Nephron progenitor cell (in vitro differentiated cells): ENCODE data around the gene OSBPL5.

Source experiments
- DNase-seq: peaks from one replicate; pipeline ENCODE4 v3.0.0; 2021
- H3K27ac Mint-ChIP-seq: 2 replicates; pipeline ENCODE4 v1.8.0; 2021; ENCODE audit warnings: mild to moderate bottlenecking, moderate library complexity, mixed read lengths
- H3K27me3 Mint-ChIP-seq: 2 replicates; pipeline ENCODE4 v1.8.0; 2021; ENCODE audit warnings: mild to moderate bottlenecking, low read depth, mixed read lengths; ENCODE audit not compliant: poor library complexity
- H3K36me3 Mint-ChIP-seq: 2 replicates; pipeline ENCODE4 v1.8.0; 2021; ENCODE audit warnings: low read depth, mixed read lengths
- H3K4me1 Mint-ChIP-seq: 2 replicates; pipeline ENCODE4 v1.8.0; 2021; ENCODE audit warnings: mixed read lengths
- H3K4me3 Mint-ChIP-seq: 2 replicates; pipeline ENCODE4 v1.8.0; 2021; ENCODE audit warnings: mild to moderate bottlenecking, moderate library complexity, mixed read lengths
- H3K9me3 Mint-ChIP-seq: 2 replicates; pipeline ENCODE4 v1.8.0; 2021; ENCODE audit warnings: mild to moderate bottlenecking, moderate library complexity, mixed read lengths
- CTCF ChIP-seq: fragments of 200-600 bp; sonication (generic); IDR thresholded peaks from 2 replicates; pipeline ENCODE4 v1.5.0; 2021; ENCODE audit warnings: antibody characterized with exemption

OSBPL5 gene

GRCh38 chr11:3136546-3137455 lies 28.3 kb downstream of the OSBPL5 start:
- H3K4me3 Mint-ChIP-seq: no peak overlapping the region
- TF ChIP-seq CTCF: no peak
- peak; percentile 1 for DNase-seq
- no peaks in the 10 kb centered on the region for H3K36me3 Mint-ChIP-seq
- H3K27ac Mint-ChIP-seq: no peak overlapping the region
- no peaks in the 10 kb centered on the region for H3K9me3 Mint-ChIP-seq
- H3K27me3 Mint-ChIP-seq: peaks cover 4% of the 10 kb centered on the region
- peaks cover 38% of the 10 kb centered on the region for H3K4me1 Mint-ChIP-seq

GRCh38 chr11:3135481-3136440 lies 29.3 kb downstream of the OSBPL5 start:
- Mint-ChIP-seq H3K27ac (no peak overlapping the region), H3K4me1 (peaks cover 27% of the 10 kb centered on the region), H3K27me3 (peaks cover 4% of the 10 kb centered on the region), H3K36me3 (no peaks in the 10 kb centered on the region), H3K4me3 (no peak overlapping the region), H3K9me3 (no peaks in the 10 kb centered on the region)
- no peak for TF ChIP-seq CTCF
- DNase-seq: peak; percentile 10

GRCh38 chr11:3134651-3135480 lies 30.2 kb downstream of the OSBPL5 start:
- H3K9me3 Mint-ChIP-seq: no peaks in the 10 kb centered on the region
- H3K27ac Mint-ChIP-seq: no peak overlapping the region
- H3K4me3 Mint-ChIP-seq: no peak overlapping the region
- H3K4me1 Mint-ChIP-seq: peaks cover 26% of the 10 kb centered on the region
- H3K36me3 Mint-ChIP-seq: no peaks in the 10 kb centered on the region
- DNase-seq: peak; percentile 1
- peaks cover 4% of the 10 kb centered on the region for H3K27me3 Mint-ChIP-seq
- TF ChIP-seq CTCF: no peak

- peaks cover 26% of the 10 kb centered on the region for H3K4me1 Mint-ChIP-seq
- no peak overlapping the region for H3K27ac Mint-ChIP-seq
- no peak for TF ChIP-seq CTCF
- H3K27me3 Mint-ChIP-seq: peaks cover 4% of the 10 kb centered on the region
- H3K36me3 Mint-ChIP-seq: no peaks in the 10 kb centered on the region
- no peak overlapping the region for H3K4me3 Mint-ChIP-seq
- peak; percentile 1 for DNase-seq
- no peaks in the 10 kb centered on the region for H3K9me3 Mint-ChIP-seq
These were observed 30.9 kb downstream of the OSBPL5 start for GRCh38 chr11:3134218-3134621.
